K562 (cell line): ENCODE measurements around the gene CTDSPL2. TPM values are rescaled to one million over a fixed set of nuclear protein-coding genes. Genes with fewer than 3 reads are reported as not detected.
A peak's percentile ranks its signal among the peaks of the same experiment; 100 is the strongest.

ENCODE experiments used
- CEBPZ ChIP-seq: fragments of 150-350 bp; IDR thresholded peaks from 2 replicates; pipeline ENCODE4 v1.6.1; 2014; ENCODE audit warnings: low read depth, mild to moderate bottlenecking, low read length, borderline replicate concordance
- CREM ChIP-seq: IDR thresholded peaks from 2 replicates; pipeline ENCODE4 v1.6.1; 2014; ENCODE audit warnings: antibody characterized with exemption, low read depth
- CTCF ChIP-seq, 3 experiments: IDR thresholded peaks in 2 of 3; conservative IDR thresholded peaks in 1 of 3; 2 replicates each; pipeline ENCODE4 v1.5.1; 2011 to 2012; ENCODE audit warnings: low read length in 3 of 3, mild to moderate bottlenecking in 3 of 3, control low read depth in 2 of 3, improper control_type of control experiment in 1 of 3, inconsistent platforms in 1 of 3, low read depth in 1 of 3, mixed read lengths in 1 of 3, moderate library complexity in 1 of 3; ENCODE audit not compliant: insufficient read depth in 2 of 3
- E2F3 ChIP-seq: fragments of 250-450 bp; sonication (Bioruptor Pico); IDR thresholded peaks from 2 replicates; pipeline ENCODE4 v1.4.0; 2020; ENCODE audit warnings: mild to moderate bottlenecking
- EP400 ChIP-seq: fragments of 450-650 bp; IDR thresholded peaks from 2 replicates; pipeline ENCODE4 v1.6.1; 2017; ENCODE audit warnings: antibody characterized with exemption, mild to moderate bottlenecking, moderate library complexity
- ETV5 ChIP-seq: sonication (generic); formaldehyde crosslinking; IDR thresholded peaks from 2 replicates; pipeline ENCODE4 v1.4.0; 2020; ENCODE audit warnings: low read depth, mild to moderate bottlenecking, missing genetic modification reagents
- KDM4B ChIP-seq, 2 experiments: fragments of 450-650 bp in 1 of 2; sonication (generic) in 1 of 2; IDR thresholded peaks; 2 replicates each; pipeline ENCODE4 v1.6.1; 2016 to 2017; ENCODE audit warnings: borderline replicate concordance in 2 of 2, antibody characterized with exemption in 1 of 2, low read depth in 1 of 2, mild to moderate bottlenecking in 1 of 2
- MTA1 ChIP-seq: fragments of 450-650 bp; IDR thresholded peaks from 2 replicates; pipeline ENCODE4 v1.6.1; 2017; ENCODE audit warnings: borderline replicate concordance
- MTA2 ChIP-seq: fragments of 450-650 bp; IDR thresholded peaks from 2 replicates; pipeline ENCODE4 v1.6.1; 2016; ENCODE audit warnings: low read depth
- NCOA1 ChIP-seq: fragments of 450-650 bp; IDR thresholded peaks from 2 replicates; pipeline ENCODE4 v1.6.1; 2016; ENCODE audit warnings: low read depth
- NRF1 ChIP-seq, 2 experiments: fragments of 450-650 bp; IDR thresholded peaks in 1 of 2; conservative IDR thresholded peaks in 1 of 2; 2 replicates each; pipeline ENCODE4 v1.6.1; 2014; ENCODE audit warnings: mild to moderate bottlenecking in 2 of 2
- PHF8 ChIP-seq: fragments of 200-600 bp; sonication (generic); IDR thresholded peaks from 2 replicates; pipeline ENCODE4 v1.6.1; 2012; ENCODE audit warnings: mixed run types, mild to moderate bottlenecking, inconsistent platforms, low read length, moderate library complexity, borderline replicate concordance
- TEAD1 ChIP-seq, 2 experiments: fragments of 450-650 bp in 1 of 2; sonication (generic) in 1 of 2; formaldehyde crosslinking; IDR thresholded peaks; 2 replicates each; pipeline versions ENCODE4 v1.4.0 to v1.8.0; 2020 to 2022; ENCODE audit warnings: mild to moderate bottlenecking in 2 of 2, missing genetic modification reagents in 1 of 2
- TGIF2 ChIP-seq: sonication (generic); formaldehyde crosslinking; IDR thresholded peaks from 2 replicates; pipeline ENCODE4 v1.8.1; 2022; ENCODE audit warnings: mild to moderate bottlenecking, missing genetic modification reagents, moderate library complexity
- TSHZ1 ChIP-seq: fragments of 250-450 bp; sonication (Bioruptor Pico); IDR thresholded peaks from 2 replicates; pipeline ENCODE4 v1.4.0; 2020; ENCODE audit warnings: mild to moderate bottlenecking, moderate library complexity
- ZBTB26 ChIP-seq: fragments of 450-650 bp; formaldehyde crosslinking; IDR thresholded peaks from 2 replicates; pipeline ENCODE4 v1.4.0; 2022; ENCODE audit warnings: missing genetic modification characterization
- polyA plus RNA-seq, 8 experiments: library from polyadenylated mRNA; depleted of rRNA in 4 of 8; stranded (reverse) in 5 of 8; unstranded in 3 of 8; fragments of >200 nt; fragmentation: Nextera tagmentation in 2 of 8; fragmentation: Illumina TruSeq in 1 of 8; extraction: Ambion mirVana in 2 of 8; extraction: Trizol in 1 of 8; gene quantifications; 2 replicates each; pipeline versions ENCODE4 v1.2.1 to v1.2.3, GENCODE V29; 2011 to 2014; ENCODE audit warnings: inconsistent platforms in 1 of 8, missing spikeins in 1 of 8
- total RNA-seq, 7 experiments: library from RNA; depleted of rRNA in 6 of 7; stranded (reverse); fragments of >200 nt in 6 of 7; fragmentation: Illumina TruSeq in 2 of 7; extraction: Trizol in 2 of 7; gene quantifications; 2 replicates each; pipeline versions ENCODE4 v1.2.1 to v1.2.3, GENCODE V29; 2011 to 2021; ENCODE audit warnings: low replicate concordance in 1 of 7

The CTDSPL2 gene
- total and polyA plus RNA-seq, 9 of the 15 experiments (the other 6 are each of a cell fraction or from before 2014, with no cell fraction given), result 16.8 to 79.0 (median 53.1) TPM

- TF ChIP-seq CTCF (IDR thresholded peaks at IDR 0.05 in 2 of 3, conservative IDR thresholded peaks at IDR 0.05 in 1 of 3; ENCODE audit: insufficient read depth in 2 of 3, low read depth in 1 of 3, low read length in 3 of 3) (peak; percentile 57 to 61 (median 58)), ZBTB26 (CRISPR knock-in tag) (no peak), ETV5 (peak; percentile 67), MTA2 (peak; percentile 10; the same call in 1 of the 2 replicates), NRF1 (conservative IDR thresholded peaks at IDR 0.05 in 1 of 2, IDR thresholded peaks at IDR 0.05 in 1 of 2) (0 out of 4 replicates have a peak, but pooled peaks of 1 of the 2 experiments have one; percentile 53), TSHZ1 (CRISPR knock-in tag) (no peak), CREM (peak; percentile 67), PHF8 (peak; percentile 80), CEBPZ (no peak), KDM4B (IDR thresholded peaks at IDR 0.05; ENCODE audit: borderline replicate concordance in 2 of 2, low read depth in 1 of 2) (0 out of 4 replicates have a peak, but pooled peaks of 1 of the 2 experiments have one; percentile 29), MTA1 (peak; percentile 46; the same call in 1 of the 2 replicates), NCOA1 (no peak), TGIF2 (CRISPR knock-in tag) (no peak), E2F3 (CRISPR knock-in tag) (peak; percentile 29; the same call in 1 of the 2 replicates), TEAD1 (CRISPR knock-in tag; IDR thresholded peaks at IDR 0.05) (0 out of 4 replicates have a peak, but pooled peaks of 1 of the 2 experiments have one; percentile 51), EP400 (peak; percentile 85)
Observed at GRCh38 chr15:44536302-44536961, 109.0 kb downstream of the CTDSPL2 start (continued).
